Measurements from ENCODE around the gene SPTLC3.

DNA sequence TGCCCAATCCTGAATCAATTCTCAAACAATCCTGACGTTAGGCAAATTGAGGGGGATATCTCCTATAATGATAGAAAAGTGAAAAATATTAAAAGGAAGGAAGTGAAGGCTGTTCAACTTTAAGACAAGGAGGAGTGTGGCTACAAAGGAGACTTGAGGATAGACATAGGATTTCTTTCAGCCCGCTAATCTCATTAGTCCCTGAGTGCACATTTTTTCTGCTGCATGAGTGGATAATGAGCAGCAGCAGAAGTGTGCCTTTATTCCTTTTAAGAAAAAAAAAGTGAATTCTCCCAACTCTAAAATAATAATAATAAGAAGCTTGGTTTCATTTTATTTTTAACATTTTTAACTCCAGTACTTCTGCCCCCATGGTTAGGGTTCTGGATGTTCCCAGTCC lies 102.0 kb downstream of the SPTLC3 start:
- TF ChIP-seq, protein P1, sequence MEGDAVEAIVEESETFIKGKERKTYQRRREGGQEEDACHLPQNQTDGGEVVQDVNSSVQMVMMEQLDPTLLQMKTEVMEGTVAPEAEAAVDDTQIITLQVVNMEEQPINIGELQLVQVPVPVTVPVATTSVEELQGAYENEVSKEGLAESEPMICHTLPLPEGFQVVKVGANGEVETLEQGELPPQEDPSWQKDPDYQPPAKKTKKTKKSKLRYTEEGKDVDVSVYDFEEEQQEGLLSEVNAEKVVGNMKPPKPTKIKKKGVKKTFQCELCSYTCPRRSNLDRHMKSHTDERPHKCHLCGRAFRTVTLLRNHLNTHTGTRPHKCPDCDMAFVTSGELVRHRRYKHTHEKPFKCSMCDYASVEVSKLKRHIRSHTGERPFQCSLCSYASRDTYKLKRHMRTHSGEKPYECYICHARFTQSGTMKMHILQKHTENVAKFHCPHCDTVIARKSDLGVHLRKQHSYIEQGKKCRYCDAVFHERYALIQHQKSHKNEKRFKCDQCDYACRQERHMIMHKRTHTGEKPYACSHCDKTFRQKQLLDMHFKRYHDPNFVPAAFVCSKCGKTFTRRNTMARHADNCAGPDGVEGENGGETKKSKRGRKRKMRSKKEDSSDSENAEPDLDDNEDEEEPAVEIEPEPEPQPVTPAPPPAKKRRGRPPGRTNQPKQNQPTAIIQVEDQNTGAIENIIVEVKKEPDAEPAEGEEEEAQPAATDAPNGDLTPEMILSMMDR (IDR thresholded peaks at IDR 0.05), result no peak
- no peak for TF ChIP-seq POLR2A (IDR thresholded peaks at IDR 0.05)

All from lower leg skin (tissue), 3 donors.